Measurements from ENCODE around the gene RASA4.
"Not testable (repeated sequence)": the region's sequence is repeated elsewhere in the genome, so short reads cannot be mapped to it uniquely, and the experiment has no call there.

The RASA4 gene

GRCh38 chr7:102532127-102532526, 84.4 kb downstream of the RASA4 start:
- not testable (repeated sequence) for H3K27me3 Mint-ChIP-seq, H3K4me1 Mint-ChIP-seq, H3K27ac Mint-ChIP-seq, H3K9me3 Mint-ChIP-seq, H3K4me3 Mint-ChIP-seq, H3K36me3 Mint-ChIP-seq, ATAC-seq

GRCh38 chr7:102531583-102531982, 85.0 kb downstream of the RASA4 start:
- H3K36me3 Mint-ChIP-seq, H3K27me3 Mint-ChIP-seq, H3K4me3 Mint-ChIP-seq, ATAC-seq, H3K9me3 Mint-ChIP-seq, H3K27ac Mint-ChIP-seq, H3K4me1 Mint-ChIP-seq: not testable (repeated sequence)

- H3K36me3 Mint-ChIP-seq, H3K4me3 Mint-ChIP-seq, H3K27me3 Mint-ChIP-seq, H3K27ac Mint-ChIP-seq, H3K9me3 Mint-ChIP-seq, ATAC-seq, H3K4me1 Mint-ChIP-seq: not testable (repeated sequence)
These were observed 88.4 kb downstream of the RASA4 start for GRCh38 chr7:102527822-102528793.

- H3K4me1 Mint-ChIP-seq, H3K27ac Mint-ChIP-seq, H3K4me3 Mint-ChIP-seq, ATAC-seq, H3K9me3 Mint-ChIP-seq, H3K27me3 Mint-ChIP-seq, H3K36me3 Mint-ChIP-seq: not testable (repeated sequence)
These were observed 89.4 kb downstream of the RASA4 start for GRCh38 chr7:102527182-102527581.

GRCh38 chr7:102524803-102525202, 91.8 kb downstream of the RASA4 start:
- H3K9me3 Mint-ChIP-seq, H3K4me3 Mint-ChIP-seq, H3K27ac Mint-ChIP-seq, ATAC-seq, H3K27me3 Mint-ChIP-seq, H3K36me3 Mint-ChIP-seq, H3K4me1 Mint-ChIP-seq: not testable (repeated sequence)
